ENCODE results near the gene RAB11FIP4. TPM values are rescaled to one million over a fixed set of nuclear protein-coding genes. Genes with fewer than 3 reads are reported as not detected.

Gene RAB11FIP4
- total and polyA plus RNA-seq, 3 donors from 2014 or later: 44.3 to 104 (median 90.2) TPM

DNA sequence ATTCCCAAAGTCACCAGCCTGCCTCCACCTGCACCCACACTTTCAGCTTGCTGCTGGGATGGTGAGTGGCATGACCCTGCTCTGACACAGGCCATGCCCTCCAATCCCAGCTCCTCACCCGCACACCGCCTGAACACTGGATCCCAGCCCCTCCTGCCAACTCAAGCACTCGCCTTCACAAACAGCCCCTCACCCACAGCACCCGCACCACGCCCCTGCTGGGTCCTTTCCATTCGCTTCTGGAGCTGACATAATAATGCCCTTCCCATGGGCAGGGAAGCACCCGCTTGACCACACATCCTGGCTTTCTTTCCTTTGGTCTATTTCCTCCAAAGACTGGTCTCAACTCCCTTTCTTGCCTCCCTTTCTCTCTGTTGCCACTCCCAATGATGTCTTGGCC lies 57.6 kb downstream of the RAB11FIP4 start:
- no peak for TF ChIP-seq POLR2A (IDR thresholded peaks at IDR 0.05)
- TF ChIP-seq, protein P1, sequence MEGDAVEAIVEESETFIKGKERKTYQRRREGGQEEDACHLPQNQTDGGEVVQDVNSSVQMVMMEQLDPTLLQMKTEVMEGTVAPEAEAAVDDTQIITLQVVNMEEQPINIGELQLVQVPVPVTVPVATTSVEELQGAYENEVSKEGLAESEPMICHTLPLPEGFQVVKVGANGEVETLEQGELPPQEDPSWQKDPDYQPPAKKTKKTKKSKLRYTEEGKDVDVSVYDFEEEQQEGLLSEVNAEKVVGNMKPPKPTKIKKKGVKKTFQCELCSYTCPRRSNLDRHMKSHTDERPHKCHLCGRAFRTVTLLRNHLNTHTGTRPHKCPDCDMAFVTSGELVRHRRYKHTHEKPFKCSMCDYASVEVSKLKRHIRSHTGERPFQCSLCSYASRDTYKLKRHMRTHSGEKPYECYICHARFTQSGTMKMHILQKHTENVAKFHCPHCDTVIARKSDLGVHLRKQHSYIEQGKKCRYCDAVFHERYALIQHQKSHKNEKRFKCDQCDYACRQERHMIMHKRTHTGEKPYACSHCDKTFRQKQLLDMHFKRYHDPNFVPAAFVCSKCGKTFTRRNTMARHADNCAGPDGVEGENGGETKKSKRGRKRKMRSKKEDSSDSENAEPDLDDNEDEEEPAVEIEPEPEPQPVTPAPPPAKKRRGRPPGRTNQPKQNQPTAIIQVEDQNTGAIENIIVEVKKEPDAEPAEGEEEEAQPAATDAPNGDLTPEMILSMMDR (IDR thresholded peaks at IDR 0.05): no peak
- Histone ChIP-seq H3K9me3 (no peaks in the 10 kb centered on the region), H3K4me1 (no peaks in the 10 kb centered on the region), H3K27me3 (no peaks in the 10 kb centered on the region), H3K36me3 (ENCODE audit: low read depth, missing control alignments) (no peaks in the 10 kb centered on the region), H3K27ac (no peak overlapping the region), H3K4me3 (no peak overlapping the region)
- intact Hi-C loops (cut with DNase I; ENCODE audit: low total_unique reads): no loop called here
- no peak for DNase-seq
- 84 to 86% methylated on average over 7 of the region's 7 CpGs for WGBS, 2 donors

DNA sequence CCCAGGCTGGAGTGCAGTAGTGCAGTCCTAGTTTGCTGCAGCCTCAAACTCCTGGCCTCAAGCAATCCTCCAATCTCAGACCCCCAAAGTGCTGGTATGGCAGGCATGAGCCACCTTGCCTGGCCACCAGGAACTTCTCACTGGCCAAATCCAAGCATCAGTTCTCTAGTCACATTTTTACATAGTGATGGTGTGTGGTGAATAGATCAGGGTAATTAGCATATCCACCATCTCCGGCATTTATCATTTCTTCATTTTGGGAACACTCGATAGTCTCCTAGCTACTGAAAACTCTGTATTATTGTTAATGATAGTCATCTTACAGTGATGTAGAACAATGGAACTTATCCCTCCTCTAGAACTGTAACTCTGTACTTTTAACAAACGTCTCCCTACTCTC lies 58.3 kb downstream of the RAB11FIP4 start:
- H3K4me1 ChIP-seq: no peaks in the 10 kb centered on the region
- 70 to 82% methylated on average over 3 of the region's 3 CpGs for WGBS, 2 donors
- no peak overlapping the region for H3K4me3 ChIP-seq
- intact Hi-C loops (cut with DNase I; ENCODE audit: low total_unique reads): no loop called here
- H3K27me3 ChIP-seq: no peaks in the 10 kb centered on the region
- H3K27ac ChIP-seq: no peak overlapping the region
- TF ChIP-seq, protein P1 (IDR thresholded peaks at IDR 0.05): no peak
- TF ChIP-seq POLR2A (IDR thresholded peaks at IDR 0.05): no peak
- H3K36me3 ChIP-seq (ENCODE audit: low read depth, missing control alignments): no peaks in the 10 kb centered on the region
- no peak for DNase-seq
- no peaks in the 10 kb centered on the region for H3K9me3 ChIP-seq

DNA sequence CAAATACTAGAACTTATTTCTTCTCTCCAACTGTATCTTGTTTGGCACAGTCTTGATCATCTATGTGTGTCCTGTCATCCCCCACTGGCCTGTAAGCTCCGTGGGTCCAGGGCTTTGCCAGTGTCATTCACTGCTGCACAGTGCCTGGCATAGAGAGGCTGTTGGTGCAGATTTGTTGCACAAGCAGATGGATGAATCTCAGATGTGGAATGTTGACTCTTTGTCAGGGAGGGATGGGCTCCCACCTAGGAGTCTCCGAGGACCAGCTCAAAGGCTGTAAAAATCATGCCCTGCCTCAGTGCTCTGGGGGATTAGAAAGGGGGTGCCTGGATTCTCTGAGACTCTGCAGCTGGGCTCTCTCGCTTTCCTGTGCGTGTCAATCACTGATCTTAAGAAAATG lies 60.6 kb downstream of the RAB11FIP4 start:
- Histone ChIP-seq H3K4me3 (no peak overlapping the region), H3K27me3 (no peaks in the 10 kb centered on the region), H3K36me3 (ENCODE audit: low read depth, missing control alignments) (no peaks in the 10 kb centered on the region), H3K9me3 (no peaks in the 10 kb centered on the region), H3K27ac (no peak overlapping the region), H3K4me1 (no peaks in the 10 kb centered on the region)
- intact Hi-C loops (cut with DNase I; ENCODE audit: low total_unique reads): no loop called here
- TF ChIP-seq, protein P1 (IDR thresholded peaks at IDR 0.05): no peak
- no peak for TF ChIP-seq POLR2A (IDR thresholded peaks at IDR 0.05)
- 69 to 79% methylated on average over 1 to 4 of the region's 4 CpGs for WGBS, 2 donors
- DNase-seq: no peak

DNA sequence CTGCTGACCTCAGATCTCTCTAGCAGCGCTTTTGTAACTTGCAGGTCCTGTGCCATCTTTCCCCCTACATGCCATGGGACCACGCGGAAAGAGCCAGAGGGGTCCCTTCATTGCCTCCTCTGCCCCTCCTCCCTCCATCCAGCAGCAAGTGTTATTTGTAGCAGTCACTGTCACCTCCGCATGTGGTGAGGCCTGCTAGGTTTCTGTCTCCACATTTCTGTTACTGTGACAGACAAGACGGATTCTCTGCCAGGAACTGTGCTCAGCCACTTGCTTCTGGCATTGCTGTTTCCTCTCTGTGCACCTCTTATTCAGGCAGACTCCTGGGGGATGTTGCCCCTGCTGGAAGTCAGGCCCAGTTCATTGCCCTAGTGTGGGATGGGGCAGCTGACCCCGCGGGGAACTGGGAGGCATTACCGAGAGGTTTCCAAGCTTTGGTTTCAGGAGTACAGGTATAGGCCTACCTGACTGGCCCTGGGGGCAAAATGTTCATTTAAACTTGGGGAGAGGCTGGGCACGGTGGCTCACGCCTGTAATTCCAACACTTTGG lies 61.2 kb downstream of the RAB11FIP4 start:
- H3K4me3 ChIP-seq: no peak overlapping the region
- no peak overlapping the region for H3K27ac ChIP-seq
- no peaks in the 10 kb centered on the region for H3K27me3 ChIP-seq
- no peak for DNase-seq
- WGBS, 2 donors: 88% methylated on average over 10 of the region's 10 CpGs
- H3K36me3 ChIP-seq (ENCODE audit: low read depth, missing control alignments): no peaks in the 10 kb centered on the region
- H3K4me1 ChIP-seq: no peaks in the 10 kb centered on the region
- intact Hi-C loops (cut with DNase I; ENCODE audit: low total_unique reads): no loop called here
- no peaks in the 10 kb centered on the region for H3K9me3 ChIP-seq
- TF ChIP-seq POLR2A (IDR thresholded peaks at IDR 0.05): no peak
- TF ChIP-seq, protein P1 (IDR thresholded peaks at IDR 0.05): no peak

DNA sequence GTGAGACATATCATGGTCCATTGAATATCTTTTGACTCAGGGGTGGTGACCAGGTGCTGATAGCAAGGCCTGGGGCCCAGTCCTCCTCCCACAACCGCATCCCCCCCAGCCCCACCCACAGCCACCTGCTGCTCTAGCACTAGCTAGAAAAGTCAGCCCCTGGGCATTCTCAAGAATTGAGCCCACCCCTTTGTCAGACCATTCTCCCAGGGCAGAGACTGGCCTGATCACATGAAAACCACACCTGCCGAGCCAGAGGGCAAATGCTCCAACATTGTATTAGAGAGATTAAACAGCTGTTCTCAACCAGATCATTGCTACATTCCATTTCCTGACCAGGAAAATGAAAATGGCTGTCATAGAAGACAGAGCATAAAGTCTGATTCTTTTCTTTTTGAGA lies 62.4 kb downstream of the RAB11FIP4 start:
- no peaks in the 10 kb centered on the region for H3K4me1 ChIP-seq
- intact Hi-C loops (cut with DNase I; ENCODE audit: low total_unique reads): no loop called here
- H3K27me3 ChIP-seq: no peaks in the 10 kb centered on the region
- H3K36me3 ChIP-seq (ENCODE audit: low read depth, missing control alignments): no peaks in the 10 kb centered on the region
- 53 to 72% methylated on average over 2 of the region's 2 CpGs for WGBS, 2 donors
- H3K4me3 ChIP-seq: no peak overlapping the region
- no peak overlapping the region for H3K27ac ChIP-seq
- no peaks in the 10 kb centered on the region for H3K9me3 ChIP-seq
- DNase-seq: no peak
- no peak for TF ChIP-seq POLR2A (IDR thresholded peaks at IDR 0.05)
- TF ChIP-seq, protein P1 (IDR thresholded peaks at IDR 0.05): no peak
